ENCODE measurements around the gene PSMC3. TPM values are rescaled to one million over a fixed set of nuclear protein-coding genes. Genes with fewer than 3 reads are reported as not detected.

PSMC3 gene
- total RNA-seq, 1 donor from 2014 or later, result 180 TPM

GRCh38 chr11:47399860-47400767 is 26.1 kb downstream of the PSMC3 start:
- DNase-seq, result peak; percentile 65
- peak; percentile 80 for ATAC-seq
- intact Hi-C loops (cut with micrococcal nuclease), result no loop called here

- no peak for ATAC-seq
- intact Hi-C loops (cut with micrococcal nuclease), result no loop called here
- DNase-seq, result no peak
Measured at GRCh38 chr11:47398551-47398950, 27.7 kb downstream of the PSMC3 start.

- ATAC-seq (no peak), DNase-seq (no peak)
- intact Hi-C loops (cut with micrococcal nuclease), result no loop called here
Measured at GRCh38 chr11:47398011-47398410, 28.2 kb downstream of the PSMC3 start.

- ATAC-seq (no peak), DNase-seq (no peak)
- intact Hi-C loops (cut with micrococcal nuclease), result no loop called here
Measured at GRCh38 chr11:47396049-47396320, 30.3 kb downstream of the PSMC3 start.

GRCh38 chr11:47395223-47396048 is 30.8 kb downstream of the PSMC3 start:
- no peak for DNase-seq
- intact Hi-C loops (cut with micrococcal nuclease), result no loop called here
- ATAC-seq, result no peak

GRCh38 chr11:47394322-47395222 is 31.7 kb downstream of the PSMC3 start:
- DNase-seq, result peak; percentile 77

GRCh38 chr11:47394050-47394321 is 32.3 kb downstream of the PSMC3 start:
- peak; percentile 42 for ATAC-seq
- DNase-seq, result no peak
- intact Hi-C loops (cut with micrococcal nuclease), result no loop called here

More at GRCh38 chr11:47394322-47395222, 31.7 kb downstream of the PSMC3 start:
- peak; percentile 57 for ATAC-seq
- intact Hi-C loops (cut with micrococcal nuclease), result no loop called here

GRCh38 chr11:47393163-47394049 is 32.8 kb downstream of the PSMC3 start:
- DNase-seq (peak; percentile 61), ATAC-seq (peak; percentile 61)
- intact Hi-C loops (cut with micrococcal nuclease), result no loop called here

GRCh38 chr11:47392546-47393162 is 33.6 kb downstream of the PSMC3 start:
- DNase-seq, result no peak
- ATAC-seq, result peak; percentile 5
- intact Hi-C loops (cut with micrococcal nuclease), result no loop called here

- DNase-seq, result no peak
- intact Hi-C loops (cut with micrococcal nuclease), result no loop called here
Measured at GRCh38 chr11:47391711-47392432, 34.4 kb downstream of the PSMC3 start.

GRCh38 chr11:47391077-47391583 is 35.1 kb downstream of the PSMC3 start:
- DNase-seq, result peak; percentile 61
- ATAC-seq, result peak; percentile 8
- intact Hi-C loops (cut with micrococcal nuclease), result no loop called here

More at GRCh38 chr11:47391711-47392432, 34.4 kb downstream of the PSMC3 start:
- ATAC-seq, result no peak

- intact Hi-C loops (cut with micrococcal nuclease), result no loop called here
- ATAC-seq (no peak), DNase-seq (no peak)
Measured at GRCh38 chr11:47390422-47390760, 35.8 kb downstream of the PSMC3 start.

GRCh38 chr11:47389577-47390421 is 36.4 kb downstream of the PSMC3 start:
- no peak for ATAC-seq
- DNase-seq, result no peak
- intact Hi-C loops (cut with micrococcal nuclease), result no loop called here

GRCh38 chr11:47388697-47389576 is 37.3 kb downstream of the PSMC3 start:
- DNase-seq, result no peak
- intact Hi-C loops (cut with micrococcal nuclease), result no loop called here

GRCh38 chr11:47387944-47388696 is 38.1 kb downstream of the PSMC3 start:
- DNase-seq, result no peak
- intact Hi-C loops (cut with micrococcal nuclease), result no loop called here
- peak; percentile 20 for ATAC-seq

More at GRCh38 chr11:47388697-47389576, 37.3 kb downstream of the PSMC3 start:
- ATAC-seq, result no peak

All from left ventricle myocardium superior (tissue), 1 donor.